Adrenal gland (tissue), 5 donors: ENCODE results near the gene SUCLG2.
"Not testable (repeated sequence)": the region's sequence is repeated elsewhere in the genome, so short reads cannot be mapped to it uniquely, and the experiment has no call there.

Experiments
- CTCF ChIP-seq, 6 experiments: fragments of 450-650 bp in 4 of 6; fragments of 200-600 bp in 2 of 6; sonication (generic) in 1 of 6; IDR thresholded peaks; 1 replicate in 5 of 6; 2 replicates in 1 of 6; pipeline versions ENCODE4 v1.5.1 to v1.8.0; 2016 to 2021; ENCODE audit warnings: antibody characterized with exemption in 6 of 6, mild to moderate bottlenecking in 2 of 6, moderate library complexity in 1 of 6
- POLR2A ChIP-seq, 2 donors: fragments of 450-650 bp; IDR thresholded peaks; one replicate each; pipeline ENCODE4 v1.6.1; 2017; ENCODE audit warnings: antibody characterized with exemption in 2 of 2, mild to moderate bottlenecking in 2 of 2, moderate library complexity in 1 of 2
- donor health status: DM: no; HTN: no; CAD: no.

- TF ChIP-seq POLR2A, CTCF (IDR thresholded peaks at IDR 0.05): not testable (repeated sequence)
Observed at GRCh38 chr3:67584608-67585007, 69.8 kb downstream of the SUCLG2 start.
